Sigmoid colon (tissue), 7 donors: ENCODE measurements around the gene RASD1. TPM values are rescaled to one million over a fixed set of nuclear protein-coding genes. Genes with fewer than 3 reads are reported as not detected.

Experiments used
- DNase-seq: peaks from one replicate; pipeline ENCODE4 v3.0.0-alpha.2; 2019
- H3K27ac ChIP-seq, 4 donors: fragments of 200-600 bp; sonication (generic); one replicate each; pipeline ENCODE4 v1.5.1; 2016 to 2019; ENCODE audit warnings: mild to moderate bottlenecking in 1 of 4
- H3K27me3 ChIP-seq, 3 donors: fragments of 200-600 bp; sonication (generic); one replicate each; pipeline ENCODE4 v1.5.1; 2019; ENCODE audit warnings: mild to moderate bottlenecking in 1 of 3
- H3K36me3 ChIP-seq, 4 donors: fragments of 200-600 bp; sonication (generic); one replicate each; pipeline ENCODE4 v1.5.1; 2016 to 2019
- H3K4me1 ChIP-seq, 4 donors: fragments of 200-600 bp; sonication (generic); one replicate each; pipeline ENCODE4 v1.5.1; 2017 to 2019
- H3K4me3 ChIP-seq, 4 donors: fragments of 200-600 bp; sonication (generic); one replicate each; pipeline ENCODE4 v1.5.1; 2017 to 2019; ENCODE audit warnings: mild to moderate bottlenecking in 2 of 4, moderate library complexity in 1 of 4
- H3K9me3 ChIP-seq, 4 donors: fragments of 200-600 bp in 3 of 4; sonication (generic) in 3 of 4; one replicate each; pipeline versions ENCODE4 v1.5.1 to v1.6.1; 2013 to 2019
- CTCF ChIP-seq, 4 experiments: fragments of 450-650 bp in 3 of 4; fragments of 200-600 bp in 1 of 4; IDR thresholded peaks; one replicate each; pipeline ENCODE4 v1.5.1; 2016 to 2019; ENCODE audit warnings: antibody characterized with exemption in 4 of 4, mild to moderate bottlenecking in 3 of 4, moderate library complexity in 2 of 4
- EP300 ChIP-seq, 4 donors: sonication (generic); formaldehyde crosslinking; IDR thresholded peaks; one replicate each; pipeline ENCODE4 v1.6.1; 2017; ENCODE audit warnings: antibody characterized with exemption in 4 of 4
- POLR2A ChIP-seq, 2 donors: fragments of 450-650 bp; IDR thresholded peaks; one replicate each; pipeline ENCODE4 v1.6.1; 2016; ENCODE audit warnings: antibody characterized with exemption in 2 of 2, mild to moderate bottlenecking in 2 of 2, moderate library complexity in 2 of 2
- POLR2AphosphoS5 ChIP-seq, 4 donors: sonication (generic); formaldehyde crosslinking; IDR thresholded peaks; one replicate each; pipeline ENCODE4 v1.6.1; 2017; ENCODE audit warnings: antibody characterized with exemption in 4 of 4
- WGBS, 2 donors: extraction: QIAGEN DNeasy Blood & Tissue Kit; methylation state at CpG; one replicate each; pipeline ENCODE4 v1.1.7; 2013; 5-methylcytosine and 5-hydroxymethylcytosine counted together
- intact Hi-C: fragments of 100-400 bp; cut with DNase I; formaldehyde crosslinking; loops from one replicate; pipeline ENCODE4 v1.15.1; 2023
- polyA plus RNA-seq, 3 donors: library from polyadenylated mRNA; stranded (reverse); fragments of 200-250 nt; gene quantifications; one replicate each; pipeline ENCODE4 v1.2.3, GENCODE V29; 2013
- total RNA-seq, 4 donors: library from RNA; depleted of rRNA; stranded (reverse); fragments of >200 nt; gene quantifications; one replicate each; pipeline ENCODE4 v1.1.0, GENCODE V29; 2016
- donor health status: healthy with polysubstance abuse.
- donor health status: Bipolar disorder and iron deficiency.
- donor health status: healthy.

Gene RASD1
- total and polyA plus RNA-seq, 7 donors = 5.8 to 40.8 (median 12.5) TPM

- Histone ChIP-seq H3K27ac (no peak overlapping the region), H3K4me3 (no peak overlapping the region), H3K36me3 (no peaks in the 10 kb centered on the region), H3K4me1 (no peaks in the 10 kb centered on the region), H3K9me3 (no peaks in the 10 kb centered on the region), H3K27me3 (peaks cover 0 to 6% (median 0%) of the 10 kb centered on the region in 3 donors)
- TF ChIP-seq EP300 (IDR thresholded peaks at IDR 0.05) (no peak), CTCF (IDR thresholded peaks at IDR 0.05) (no peak), POLR2AphosphoS5 (IDR thresholded peaks at IDR 0.05) (no peak), POLR2A (IDR thresholded peaks at IDR 0.05) (no peak)
- 89 to 93% methylated on average over 6 of the region's 6 CpGs for whole genome bisulfite sequencing, 2 donors
- DNase-seq = no peak
- intact Hi-C loops = no loop called here
Observed at GRCh38 chr17:17463821-17464220, 32.4 kb downstream of the RASD1 start.

GRCh38 chr17:17462048-17462824, 34.0 kb downstream of the RASD1 start:
- TF ChIP-seq POLR2A (IDR thresholded peaks at IDR 0.05) = no peak
- no peak for TF ChIP-seq CTCF (IDR thresholded peaks at IDR 0.05)
- no peaks in the 10 kb centered on the region for H3K4me1 ChIP-seq
- H3K27ac ChIP-seq = no peak overlapping the region
- H3K9me3 ChIP-seq = no peaks in the 10 kb centered on the region
- no peaks in the 10 kb centered on the region for H3K36me3 ChIP-seq
- no peak overlapping the region for H3K4me3 ChIP-seq
- H3K27me3 ChIP-seq = peaks cover 0 to 6% (median 0%) of the 10 kb centered on the region in 3 donors
- DNase-seq = no peak
- intact Hi-C loops = no loop called here
- 24 to 59% methylated on average over 15 of the region's 15 CpGs for WGBS, 2 donors

GRCh38 chr17:17460038-17460437, 36.2 kb downstream of the RASD1 start:
- Histone ChIP-seq H3K9me3 (no peaks in the 10 kb centered on the region), H3K36me3 (no peaks in the 10 kb centered on the region), H3K4me1 (no peaks in the 10 kb centered on the region), H3K27me3 (peaks cover 0 to 8% (median 0%) of the 10 kb centered on the region in 3 donors), H3K4me3 (no peak overlapping the region), H3K27ac (no peak overlapping the region)
- TF ChIP-seq EP300 (IDR thresholded peaks at IDR 0.05) = no peak
- no peak for TF ChIP-seq POLR2AphosphoS5 (IDR thresholded peaks at IDR 0.05)
- TF ChIP-seq POLR2A (IDR thresholded peaks at IDR 0.05) = no peak
- no peak for TF ChIP-seq CTCF (IDR thresholded peaks at IDR 0.05)
- no peak for DNase-seq
- 93 to 98% methylated on average over 4 of the region's 4 CpGs for WGBS, 2 donors
- intact Hi-C loops = no loop called here

GRCh38 chr17:17457680-17458079, 38.5 kb downstream of the RASD1 start:
- no peaks in the 10 kb centered on the region for H3K4me1 ChIP-seq
- TF ChIP-seq POLR2A (IDR thresholded peaks at IDR 0.05) (no peak), POLR2AphosphoS5 (IDR thresholded peaks at IDR 0.05) (no peak), EP300 (IDR thresholded peaks at IDR 0.05) (no peak), CTCF (IDR thresholded peaks at IDR 0.05) (no peak)
- DNase-seq = no peak
- H3K9me3 ChIP-seq = no peaks in the 10 kb centered on the region
- H3K27me3 ChIP-seq = peaks cover 0 to 12% (median 0%) of the 10 kb centered on the region in 3 donors
- WGBS, 2 donors = 26 to 64% methylated on average over 2 of the region's 2 CpGs
- no peak overlapping the region for H3K27ac ChIP-seq
- intact Hi-C loops = no loop called here
- no peaks in the 10 kb centered on the region for H3K36me3 ChIP-seq
- H3K4me3 ChIP-seq = no peak overlapping the region

GRCh38 chr17:17456251-17456650, 39.9 kb downstream of the RASD1 start:
- no peak overlapping the region for H3K4me3 ChIP-seq
- no peak overlapping the region for H3K27ac ChIP-seq
- intact Hi-C loops = no loop called here
- no peaks in the 10 kb centered on the region for H3K9me3 ChIP-seq
- WGBS, 2 donors = 86 to 90% methylated on average over 19 of the region's 19 CpGs
- H3K4me1 ChIP-seq = no peaks in the 10 kb centered on the region
- H3K27me3 ChIP-seq = peaks cover 0 to 12% (median 0%) of the 10 kb centered on the region in 3 donors
- no peak for TF ChIP-seq POLR2A (IDR thresholded peaks at IDR 0.05)
- DNase-seq = no peak
- H3K36me3 ChIP-seq = no peaks in the 10 kb centered on the region
